ENCODE measurements around the gene ZFAND4.

- TF ChIP-seq CTCF (IDR thresholded peaks at IDR 0.05) (no peak), POLR2A (IDR thresholded peaks at IDR 0.05) (no peak)
Observed at GRCh38 chr10:45602836-45603235, 69.7 kb downstream of the ZFAND4 start.
